ENCODE data around the gene CCDC40. TPM values are rescaled to one million over a fixed set of nuclear protein-coding genes. Genes with fewer than 3 reads are reported as not detected.
A peak's percentile ranks its signal among the peaks of the same experiment; 100 is the strongest.

The CCDC40 gene
- total and polyA plus RNA-seq, 8 donors: 0.61 to 56.2 (median 3.8) TPM

DNA sequence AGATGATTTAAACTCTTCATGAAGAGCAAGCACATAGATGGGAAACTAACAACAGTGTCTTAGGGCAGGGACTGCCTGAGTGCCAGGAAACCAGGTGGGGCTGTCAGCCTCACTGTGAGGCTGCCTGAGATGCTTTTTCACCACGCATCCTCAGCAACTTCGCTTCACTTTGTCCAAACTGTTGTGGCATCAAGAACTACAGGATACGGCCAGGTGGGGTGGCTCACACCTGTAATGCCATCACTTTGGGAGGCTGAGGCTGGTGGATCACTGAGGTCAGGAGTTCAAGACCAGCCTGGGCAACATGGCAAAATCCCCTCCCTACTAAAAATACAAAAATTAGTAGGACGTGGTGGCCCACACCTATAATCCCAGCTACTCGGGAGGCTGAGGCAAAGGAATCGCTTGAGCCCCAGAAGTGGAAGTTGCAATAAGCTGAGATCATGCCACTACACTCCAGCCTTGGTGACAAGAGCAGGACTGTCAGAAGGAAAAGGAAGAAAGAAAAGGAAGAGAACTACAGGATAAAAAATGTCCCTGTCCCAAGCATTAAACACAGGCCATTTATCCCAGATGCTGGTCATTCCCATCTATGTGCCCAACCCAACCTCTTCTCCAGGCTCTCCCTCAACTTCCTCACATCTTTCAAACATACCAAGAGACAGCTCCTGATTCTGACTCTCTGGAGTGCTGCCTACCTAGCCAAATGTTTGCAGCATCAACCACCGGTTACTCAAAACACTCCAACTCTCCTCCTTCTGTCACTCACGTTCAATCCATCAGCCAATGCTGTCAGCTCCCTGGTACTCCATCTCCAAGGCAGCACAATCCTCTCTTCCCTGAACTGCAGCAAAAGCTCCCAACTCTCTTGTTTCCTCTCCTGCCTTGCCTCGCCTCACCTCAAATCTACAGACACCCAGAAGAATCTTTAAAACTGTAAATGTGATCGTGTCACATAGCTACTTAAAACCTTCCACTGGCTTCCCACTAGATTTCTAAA, 108.9 kb downstream of the CCDC40 start:
- H3K27me3 ChIP-seq: no peaks in the 10 kb centered on the region
- peak overlapping the region; percentile 68 to 88 (median 82) for H3K4me3 ChIP-seq
- peak overlapping the region in 4 of 5 donors; percentile 92 to 99 (median 96) for H3K27ac ChIP-seq
- TF ChIP-seq POLR2A (IDR thresholded peaks at IDR 0.05) (no peak), EP300 (IDR thresholded peaks at IDR 0.05) (no peak), POLR2AphosphoS5 (IDR thresholded peaks at IDR 0.05) (no peak)
- H3K9me3 ChIP-seq: no peaks in the 10 kb centered on the region
- WGBS, 5 donors: 38 to 51% (median 46%) methylated on average over 10 of the region's 10 CpGs
- peaks cover 19 to 46% (median 32%) of the 10 kb centered on the region in 4 donors for H3K4me1 ChIP-seq
- intact Hi-C loops (cut with DNase I; ENCODE audit: low total_unique reads): no loop called here
- no peak for DNase-seq
- H3K36me3 ChIP-seq: peaks cover 31 to 39% (median 38%) of the 10 kb centered on the region in 4 donors

DNA sequence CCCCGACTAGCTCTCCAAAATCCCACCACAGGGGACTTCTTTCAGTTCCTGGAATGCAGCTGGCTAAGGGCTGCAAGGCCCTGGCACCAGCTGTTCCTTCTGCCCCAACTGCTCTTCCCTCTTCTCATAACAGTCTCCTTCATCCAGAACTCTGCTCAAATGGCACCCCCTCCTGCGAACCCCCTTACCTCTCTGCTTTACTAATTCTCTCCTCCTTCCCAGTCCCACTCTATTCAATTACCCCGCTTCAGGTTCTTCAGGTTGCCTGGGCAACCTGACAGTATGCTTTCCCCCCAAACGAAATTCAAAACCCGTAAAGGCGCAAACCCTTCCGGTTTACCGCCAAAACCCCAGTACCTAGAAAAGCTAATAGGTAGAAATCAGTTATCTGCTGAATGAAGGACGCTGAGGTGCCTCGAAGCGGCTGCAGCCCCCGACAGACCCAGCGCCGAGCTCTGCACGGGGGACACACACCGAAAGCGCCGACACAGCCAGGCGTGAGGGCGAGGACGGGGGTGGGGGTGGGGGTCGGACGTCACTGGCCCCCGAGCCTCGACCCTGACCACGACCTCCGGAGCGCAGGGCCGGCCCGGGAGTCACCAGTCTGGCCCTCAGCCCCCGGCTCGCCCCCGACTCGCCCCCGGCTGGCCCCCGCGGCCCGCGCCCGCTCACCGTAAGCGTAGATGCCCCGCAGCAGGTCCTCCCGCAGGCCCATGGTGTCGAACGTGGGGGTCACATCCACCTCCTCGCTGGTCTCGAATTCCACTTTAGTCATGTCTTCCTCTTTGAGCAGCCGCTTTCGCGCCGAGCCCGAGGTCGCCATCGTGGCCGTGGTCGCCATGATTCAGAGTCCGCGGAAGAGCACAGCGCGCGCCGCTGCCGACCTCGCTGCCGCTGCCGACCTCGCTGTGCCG, 109.9 kb downstream of the CCDC40 start:
- Histone ChIP-seq H3K4me1 (peaks cover 19 to 48% (median 32%) of the 10 kb centered on the region in 4 donors), H3K4me3 (peak overlapping the region; percentile 68 to 88 (median 82)), H3K36me3 (peaks cover 26 to 29% (median 28%) of the 10 kb centered on the region in 4 donors), H3K9me3 (no peaks in the 10 kb centered on the region), H3K27ac (peak overlapping the region; percentile 91 to 99 (median 96)), H3K27me3 (no peaks in the 10 kb centered on the region)
- intact Hi-C loops (cut with DNase I; ENCODE audit: low total_unique reads): no loop called here
- TF ChIP-seq, protein P1, sequence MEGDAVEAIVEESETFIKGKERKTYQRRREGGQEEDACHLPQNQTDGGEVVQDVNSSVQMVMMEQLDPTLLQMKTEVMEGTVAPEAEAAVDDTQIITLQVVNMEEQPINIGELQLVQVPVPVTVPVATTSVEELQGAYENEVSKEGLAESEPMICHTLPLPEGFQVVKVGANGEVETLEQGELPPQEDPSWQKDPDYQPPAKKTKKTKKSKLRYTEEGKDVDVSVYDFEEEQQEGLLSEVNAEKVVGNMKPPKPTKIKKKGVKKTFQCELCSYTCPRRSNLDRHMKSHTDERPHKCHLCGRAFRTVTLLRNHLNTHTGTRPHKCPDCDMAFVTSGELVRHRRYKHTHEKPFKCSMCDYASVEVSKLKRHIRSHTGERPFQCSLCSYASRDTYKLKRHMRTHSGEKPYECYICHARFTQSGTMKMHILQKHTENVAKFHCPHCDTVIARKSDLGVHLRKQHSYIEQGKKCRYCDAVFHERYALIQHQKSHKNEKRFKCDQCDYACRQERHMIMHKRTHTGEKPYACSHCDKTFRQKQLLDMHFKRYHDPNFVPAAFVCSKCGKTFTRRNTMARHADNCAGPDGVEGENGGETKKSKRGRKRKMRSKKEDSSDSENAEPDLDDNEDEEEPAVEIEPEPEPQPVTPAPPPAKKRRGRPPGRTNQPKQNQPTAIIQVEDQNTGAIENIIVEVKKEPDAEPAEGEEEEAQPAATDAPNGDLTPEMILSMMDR (IDR thresholded peaks at IDR 0.05): no peak
- TF ChIP-seq EP300 (IDR thresholded peaks at IDR 0.05): no peak
- no peak for TF ChIP-seq POLR2A (IDR thresholded peaks at IDR 0.05)
- TF ChIP-seq POLR2AphosphoS5 (IDR thresholded peaks at IDR 0.05): no peak
- DNase-seq: peak in 1 of 2 donors; percentile 51
- WGBS, 5 donors: 0 to 1% (median 1%) methylated on average over 18 to 68 of the region's 69 CpGs

DNA sequence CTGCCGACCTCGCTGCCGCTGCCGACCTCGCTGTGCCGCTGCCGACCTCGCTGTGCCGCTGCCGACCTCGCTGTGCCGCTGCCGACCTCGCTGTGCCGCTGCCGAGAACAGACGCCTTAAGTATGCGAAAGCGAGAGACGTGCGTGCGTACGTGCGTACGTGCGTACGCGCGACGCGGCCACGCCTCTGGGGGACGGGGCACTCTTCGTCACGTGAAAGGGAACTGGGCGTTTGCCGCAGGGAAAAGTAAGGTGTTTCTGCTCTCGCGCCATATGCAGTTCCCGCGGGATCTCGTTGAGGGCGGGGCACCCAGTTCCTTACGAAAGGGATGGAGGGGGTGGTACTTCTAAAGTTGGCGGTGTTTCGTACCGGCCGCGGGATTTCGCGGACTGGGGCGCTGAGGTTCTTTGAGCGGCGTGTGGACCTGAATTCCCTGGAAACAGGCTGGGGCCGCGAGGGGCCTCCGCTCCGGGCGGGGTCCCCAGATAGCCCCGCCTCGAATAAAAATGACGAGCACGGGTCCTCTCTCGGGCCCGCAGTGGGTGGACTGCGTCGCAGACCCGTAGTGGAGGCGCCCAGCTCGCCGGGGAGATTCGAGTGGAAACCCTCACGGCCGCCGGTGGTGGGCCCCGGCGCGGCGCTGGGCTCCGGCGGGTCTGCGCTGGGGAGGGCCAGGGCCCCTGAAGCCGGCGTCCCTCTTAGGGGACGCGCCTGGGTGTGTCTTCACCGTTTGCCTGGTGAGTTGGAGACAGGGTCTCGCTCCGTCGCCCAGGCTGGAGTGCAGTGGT, 110.8 kb downstream of the CCDC40 start, which contains the start of gene EIF4A3:
TSS of gene EIF4A3 (minus strand) at position 94 of the 788 bp plus-strand sequence. CDS start 167 bp downstream, outside the sequence.
- Histone ChIP-seq H3K27ac (peak within 1 kb of the TSS; percentile 91 to 99 (median 96)), H3K9me3 (no peaks in the 10 kb centered on the region), H3K4me1 (peaks cover 19 to 53% (median 32%) of the 10 kb centered on the region in 4 donors), H3K4me3 (peak within 1 kb of the TSS; percentile 68 to 88 (median 82)), H3K36me3 (peaks cover 19 to 21% (median 20%) of the 10 kb centered on the region in 4 donors), H3K27me3 (no peaks in the 10 kb centered on the region)
- peak; percentile 98 to 100 for DNase-seq
- TF ChIP-seq, protein P1 (IDR thresholded peaks at IDR 0.05): no peak
- peak; percentile 95 to 99 (median 98) for TF ChIP-seq POLR2AphosphoS5 (IDR thresholded peaks at IDR 0.05)
- peak; percentile 80 for TF ChIP-seq EP300 (IDR thresholded peaks at IDR 0.05)
- peak in 1 of 4 donors; percentile 47 for TF ChIP-seq POLR2A (IDR thresholded peaks at IDR 0.05)
- WGBS, 5 donors: 0 to 1% (median 0%) methylated on average over 7 to 90 of the region's 90 CpGs
- intact Hi-C loops (cut with DNase I; ENCODE audit: low total_unique reads): no loop called here

Small RNA genes lying within 50 kb of the gene (small RNA-seq; reads per million reads assigned to genes)
- gene AC087741.2 (0 reads per million in 4 donors), gene MIR1268B (0 reads per million in 4 donors)

Other genes with a start within 250 kb of the CCDC40 start
- 100 to 1,000 TPM in 1 of 5 donors, 10 to 100 TPM in 1, 1 to 10 TPM in 1, not detected in 2; 2.8 to 140 (median 12.0) TPM for gene CBX8, start 239.6 kb upstream of the CCDC40 start, total RNA-seq
- gene CBX8, start 239.6 kb upstream of the CCDC40 start, polyA plus RNA-seq: 1 to 10 TPM in 2 of 3 donors, under 1 TPM in 1; 0.76 to 3.4 (median 1.4) TPM
- gene CBX4, start 197.2 kb upstream of the CCDC40 start, total RNA-seq: 1 to 10 TPM; 1.8 to 9.8 (median 7.8) TPM
- gene CBX4, start 197.2 kb upstream of the CCDC40 start, polyA plus RNA-seq: 10 to 100 TPM in 1 of 3 donors, 1 to 10 TPM in 2; 7.6 to 10.6 (median 9.3) TPM
- gene TBC1D16, start 770 bp upstream of the CCDC40 start, total RNA-seq: 10 to 100 TPM; 12.7 to 22.2 (median 21.0) TPM
- gene TBC1D16, start 770 bp upstream of the CCDC40 start, polyA plus RNA-seq: 10 to 100 TPM in 1 of 3 donors, 1 to 10 TPM in 2; 3.0 to 17.1 (median 6.6) TPM
- gene GAA, start 64.9 kb downstream of the CCDC40 start, total RNA-seq: 10 to 100 TPM; 15.2 to 63.4 (median 27.2) TPM
- gene GAA, start 64.9 kb downstream of the CCDC40 start, polyA plus RNA-seq: 10 to 100 TPM in 2 of 3 donors, 1 to 10 TPM in 1; 9.6 to 22.2 (median 21.4) TPM
- 10 to 100 TPM; 17.5 to 78.2 (median 49.7) TPM for gene EIF4A3, start 110.5 kb downstream of the CCDC40 start, total RNA-seq
- 10 to 100 TPM; 47.3 to 61.0 (median 48.7) TPM for gene EIF4A3, start 110.5 kb downstream of the CCDC40 start, polyA plus RNA-seq
- 1 to 10 TPM in 2 of 5 donors, not detected in 3; 2.7 to 3.9 TPM for gene CARD14, start 133.4 kb downstream of the CCDC40 start, total RNA-seq
- 10 to 100 TPM in 1 of 3 donors, under 1 TPM in 1, not detected in 1; 0.12 to 10.5 TPM for gene CARD14, start 133.4 kb downstream of the CCDC40 start, polyA plus RNA-seq
- gene SGSH, start 183.7 kb downstream of the CCDC40 start, total RNA-seq: 100 to 1,000 TPM in 2 of 5 donors, 10 to 100 TPM in 3; 15.8 to 307 (median 54.2) TPM
- 10 to 100 TPM; 15.7 to 30.1 (median 25.2) TPM for gene SGSH, start 183.7 kb downstream of the CCDC40 start, polyA plus RNA-seq
- 10 to 100 TPM in 3 of 5 donors, 1 to 10 TPM in 2; 2.3 to 93.3 (median 10.1) TPM for gene SLC26A11, start 183.8 kb downstream of the CCDC40 start, total RNA-seq
- gene SLC26A11, start 183.8 kb downstream of the CCDC40 start, polyA plus RNA-seq: 1 to 10 TPM; 2.6 to 8.7 (median 3.0) TPM
- 100 to 1,000 TPM in 4 of 5 donors, 10 to 100 TPM in 1; 84.8 to 358 (median 208) TPM for gene RNF213, start 224.2 kb downstream of the CCDC40 start, total RNA-seq
- gene RNF213, start 224.2 kb downstream of the CCDC40 start, polyA plus RNA-seq: 10 to 100 TPM; 12.3 to 29.6 (median 12.4) TPM

All from stomach (tissue), 9 donors.